ENCODE results near the gene LCP2.

The LCP2 gene

DNA sequence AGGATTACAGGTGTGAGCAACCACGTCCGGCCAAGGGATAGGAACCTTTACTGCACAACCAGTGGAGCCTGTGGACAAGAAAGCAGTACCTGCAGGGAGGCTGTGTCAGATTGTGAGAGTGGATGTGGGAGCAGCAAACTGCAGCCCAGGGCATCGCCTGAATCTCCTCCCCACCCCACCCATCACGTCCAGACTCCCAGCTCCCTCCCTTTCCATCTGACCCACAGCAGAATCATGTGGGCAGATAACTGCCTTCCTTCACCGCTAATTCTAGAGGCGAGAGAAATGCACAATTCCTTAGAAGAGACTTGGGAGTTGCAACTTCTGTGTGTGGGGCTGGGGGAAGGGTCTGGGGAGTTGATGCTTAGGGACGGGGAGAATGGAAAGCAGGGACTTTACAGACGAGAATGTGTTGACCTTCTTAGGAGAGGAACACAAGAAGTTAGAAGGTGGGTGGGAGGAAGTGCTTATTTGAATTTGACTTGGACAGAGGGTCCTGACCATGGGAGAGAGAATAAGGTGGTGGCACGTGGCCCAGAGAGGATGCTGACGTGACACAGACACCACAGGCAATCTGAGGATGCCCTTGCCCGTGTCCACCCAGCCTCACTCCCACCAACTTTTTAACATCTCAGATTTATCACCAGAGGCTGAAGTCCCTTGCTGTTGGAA is 4.5 kb upstream of the LCP2 start:
- intact Hi-C loops (cut with DNase I), result no loop called here
- no peak for DNase-seq

DNA sequence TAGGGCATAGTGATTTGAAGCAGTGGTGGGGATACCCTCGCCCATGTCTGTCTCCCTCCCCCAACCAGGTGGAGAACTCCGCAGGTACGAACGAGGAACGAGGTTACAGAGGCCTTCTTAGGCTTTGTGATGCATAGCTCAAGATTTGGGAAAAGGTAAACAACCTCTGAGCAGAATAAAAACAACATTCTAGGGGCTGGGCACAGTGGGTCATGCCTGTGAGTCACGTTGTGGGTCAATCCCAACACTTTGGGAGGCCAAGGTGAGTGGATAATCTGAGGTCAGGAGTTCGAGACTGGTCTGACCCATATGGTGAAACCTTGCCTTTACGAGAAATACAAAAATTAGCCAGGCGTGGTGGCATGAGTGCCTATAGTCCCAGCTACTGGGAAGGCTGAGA is 3.6 kb upstream of the LCP2 start:
- DNase-seq, result no peak
- intact Hi-C loops (cut with DNase I), result no loop called here

DNA sequence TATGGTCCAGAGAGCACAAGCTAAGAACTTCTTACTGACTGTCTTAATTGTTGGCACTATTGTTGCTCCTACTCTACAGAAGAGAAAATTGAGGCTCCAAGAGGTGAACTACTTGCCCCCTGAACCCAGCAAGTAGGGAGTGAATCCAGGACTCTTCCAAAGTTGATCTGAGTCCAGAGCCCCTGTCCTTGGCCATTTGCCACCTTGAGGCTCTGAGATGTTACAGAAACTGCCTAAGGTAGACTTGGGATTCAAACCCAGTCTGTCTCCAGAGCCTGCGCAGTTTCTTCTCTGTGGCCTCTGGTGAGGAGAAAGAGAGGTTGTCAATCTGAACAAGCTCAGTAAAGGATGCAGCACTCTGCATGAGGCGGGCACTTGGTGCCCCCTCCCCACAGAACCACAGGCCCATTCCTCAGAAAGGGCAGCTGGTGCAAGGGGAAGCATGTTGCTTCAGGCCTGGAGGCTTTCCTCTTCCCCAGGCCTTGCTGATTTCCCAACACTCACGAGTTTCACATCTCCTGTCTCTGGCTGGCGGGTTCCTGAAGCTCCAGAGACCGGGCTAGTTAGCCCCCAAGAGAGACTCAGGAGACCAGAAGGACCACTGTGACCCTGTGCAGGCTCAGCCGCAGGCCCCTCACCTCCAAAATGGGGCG is 2.9 kb upstream of the LCP2 start:
- DNase-seq, result peak in 21 of 42 donors; percentile 13 to 66 (median 38)
- intact Hi-C loops (cut with DNase I), result no loop called here

DNA sequence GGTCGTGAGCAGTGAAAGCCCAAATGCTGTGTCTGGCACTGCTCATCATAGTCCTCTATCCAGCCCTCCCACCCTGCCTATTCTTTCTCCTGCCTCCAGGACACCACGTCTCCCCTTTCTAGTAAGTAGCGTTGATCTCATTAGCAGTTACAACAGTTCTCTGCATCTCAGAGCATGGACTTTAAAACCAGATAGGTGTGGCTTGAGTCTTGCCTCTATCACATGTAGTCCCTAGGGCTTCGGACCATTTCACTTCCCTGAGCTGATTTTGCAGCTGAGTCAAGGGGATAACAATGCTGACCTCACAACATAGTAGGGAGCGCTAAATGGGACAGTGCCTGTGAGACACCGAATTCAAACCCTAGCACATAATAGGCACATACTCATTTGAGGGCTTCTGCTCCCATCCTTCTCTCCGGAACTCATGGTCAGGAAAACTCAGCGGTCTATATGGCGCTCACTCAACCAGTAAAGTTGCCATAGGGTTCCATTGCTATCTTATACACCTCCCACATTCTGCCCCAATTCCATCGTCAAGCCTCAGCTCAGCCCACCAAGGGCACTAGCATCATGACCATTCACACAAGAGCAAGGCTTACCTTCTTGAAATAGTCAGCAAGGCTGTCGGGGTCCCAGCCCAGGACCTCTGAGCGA is 515 bp downstream of the LCP2 start:
- intact Hi-C loops (cut with DNase I), result no loop called here
- no peak for DNase-seq

DNA sequence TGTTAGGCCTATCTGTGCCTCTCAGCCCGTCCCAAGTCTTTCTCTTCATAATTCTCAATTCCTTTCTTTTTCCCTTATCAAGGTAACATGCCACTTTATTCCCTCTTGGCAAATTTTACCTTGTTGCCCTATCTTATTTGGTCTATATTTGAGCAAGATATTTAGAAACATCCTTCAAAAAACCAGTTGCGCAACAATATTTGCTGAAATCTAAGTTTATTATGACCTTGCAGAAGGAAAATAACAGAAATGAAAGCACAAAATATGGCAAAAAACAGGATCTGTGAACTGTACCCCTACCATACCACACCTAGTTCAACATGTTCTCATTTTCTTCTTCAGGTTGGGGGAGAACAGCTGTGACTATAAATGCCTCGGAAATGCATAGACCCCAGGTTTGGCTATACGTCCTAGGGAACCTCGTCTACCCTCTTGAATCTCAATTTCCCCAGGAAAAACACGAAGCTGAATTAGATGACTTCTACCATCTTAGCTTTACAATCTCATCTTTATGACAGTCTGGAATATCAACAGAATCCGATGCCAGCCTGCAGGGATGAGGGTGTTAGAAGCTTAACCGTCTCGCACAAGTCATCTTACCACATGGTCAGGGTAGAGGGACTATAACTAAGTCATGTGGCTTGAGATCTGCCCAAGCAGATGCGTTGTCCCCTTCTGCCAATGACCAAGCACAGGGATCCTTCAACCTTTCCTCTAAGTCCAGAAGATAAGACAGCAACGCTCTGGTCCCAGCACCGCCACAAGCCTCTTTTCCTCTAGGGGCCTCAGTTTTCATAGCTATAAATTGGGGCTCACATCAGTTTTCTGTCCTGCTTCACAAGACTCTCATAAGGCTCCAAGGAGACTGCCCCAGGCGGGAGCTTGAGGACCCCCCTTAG is 1.3 kb downstream of the LCP2 start:
- intact Hi-C loops (cut with DNase I), result no loop called here
- DNase-seq, result no peak

DNA sequence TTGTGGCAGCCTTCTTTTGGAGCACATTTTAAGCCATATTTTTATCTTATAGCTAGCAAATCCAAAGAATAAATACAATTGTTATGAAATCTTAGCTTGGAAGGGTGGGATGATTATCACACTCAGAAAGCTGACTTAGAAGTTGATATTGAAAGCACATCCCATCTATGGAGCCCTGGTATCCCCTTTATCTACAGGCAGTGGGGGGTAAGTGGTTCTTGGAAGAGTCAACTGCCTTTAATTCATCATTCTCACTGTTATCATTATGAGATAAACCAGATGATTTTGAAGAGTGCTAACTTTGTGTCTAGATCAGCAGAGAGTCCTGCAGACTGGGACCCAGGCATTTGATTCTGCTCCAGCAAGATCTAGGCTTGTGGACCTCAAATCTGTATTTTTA is 3.0 kb downstream of the LCP2 start:
- intact Hi-C loops (cut with DNase I), result no loop called here

DNA sequence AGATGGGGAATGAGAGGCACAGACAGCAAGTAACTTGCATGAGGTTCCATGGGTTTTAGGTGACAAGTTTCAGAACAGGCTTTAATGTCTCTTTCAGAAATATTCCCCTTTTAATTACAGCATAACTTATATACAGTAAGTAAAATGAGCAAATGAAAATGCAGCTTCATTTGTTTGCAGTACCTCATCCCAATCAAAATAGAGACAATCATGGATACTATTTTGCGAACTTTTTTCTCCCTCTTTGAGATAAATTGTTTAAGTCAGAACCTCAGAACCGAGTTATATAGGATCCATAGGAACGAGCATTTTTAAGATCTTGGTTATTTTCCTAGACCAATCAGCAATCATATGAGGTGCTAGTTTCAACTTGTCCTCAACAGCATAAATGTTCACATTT is 3.5 kb downstream of the LCP2 start:
- DNase-seq, result no peak
- intact Hi-C loops (cut with DNase I), result no loop called here

More for the DNA sequence above, 3.0 kb downstream of the LCP2 start:
- no peak for DNase-seq

DNA sequence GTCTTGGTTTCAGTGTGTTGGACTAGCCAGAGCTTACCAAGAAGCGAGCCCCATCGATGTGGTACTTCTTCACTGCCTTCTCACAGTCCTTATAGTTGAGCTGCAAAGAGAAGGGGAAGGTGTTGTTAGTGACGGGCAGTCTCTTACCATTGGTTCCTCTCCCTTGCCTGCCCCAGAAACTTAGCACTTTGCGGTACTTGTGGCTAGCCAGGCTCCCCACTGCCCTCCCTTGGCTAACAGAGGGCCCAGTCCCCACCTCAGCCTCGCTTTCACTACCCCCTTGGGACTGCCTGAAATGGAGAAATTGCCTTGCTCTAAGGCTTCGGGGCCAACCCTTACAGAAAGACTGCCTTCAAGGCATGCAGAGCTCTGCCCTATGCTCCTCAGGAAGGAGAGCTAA is 4.3 kb downstream of the LCP2 start:
- peak in 31 of 42 donors; percentile 21 to 75 (median 48) for DNase-seq
- intact Hi-C loops (cut with DNase I), result no loop called here

DNA sequence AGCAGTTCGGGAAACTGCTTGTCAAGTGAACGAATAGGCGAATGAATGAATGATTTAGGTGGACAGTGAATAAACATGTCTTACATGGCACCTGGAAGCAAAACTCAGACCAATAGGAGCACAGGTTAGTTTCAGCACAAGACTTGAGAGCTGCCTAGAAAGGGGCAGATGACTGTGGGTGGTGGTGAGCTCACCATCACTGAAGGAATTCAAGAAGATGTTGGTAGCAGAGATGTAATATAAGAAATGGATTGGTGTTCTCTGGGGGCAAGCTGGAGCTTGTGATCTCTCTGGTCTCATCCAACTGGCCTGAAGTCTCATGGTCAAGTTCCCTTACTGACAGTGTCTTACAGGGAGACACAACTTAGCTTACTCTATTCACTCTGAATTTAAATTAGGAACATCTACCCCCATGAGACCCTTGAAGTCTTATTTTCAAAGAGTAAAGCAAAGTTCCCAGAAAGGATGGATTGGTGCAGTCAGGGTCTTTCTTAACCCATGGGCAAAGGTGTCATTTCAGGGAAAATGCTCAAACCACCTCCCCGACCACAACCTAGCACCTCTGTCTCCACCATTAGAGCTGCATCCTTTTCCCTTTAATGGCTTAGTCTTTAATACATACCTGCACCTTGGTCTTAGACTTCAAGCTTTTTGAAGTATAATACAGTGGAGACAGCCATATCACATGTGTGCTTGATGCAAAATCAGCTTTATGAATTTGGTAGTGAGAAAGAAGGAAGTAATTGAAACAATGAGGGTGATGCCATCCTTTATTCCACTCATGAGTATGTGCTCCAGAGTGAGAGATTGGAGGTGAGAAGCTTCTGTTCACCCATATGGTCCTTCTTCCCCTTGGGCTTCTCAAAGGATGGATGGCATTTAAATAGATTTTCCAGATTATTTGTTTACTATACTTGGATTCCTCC is 5.1 kb downstream of the LCP2 start:
- intact Hi-C loops (cut with DNase I), result no loop called here
- DNase-seq, result no peak

DNA sequence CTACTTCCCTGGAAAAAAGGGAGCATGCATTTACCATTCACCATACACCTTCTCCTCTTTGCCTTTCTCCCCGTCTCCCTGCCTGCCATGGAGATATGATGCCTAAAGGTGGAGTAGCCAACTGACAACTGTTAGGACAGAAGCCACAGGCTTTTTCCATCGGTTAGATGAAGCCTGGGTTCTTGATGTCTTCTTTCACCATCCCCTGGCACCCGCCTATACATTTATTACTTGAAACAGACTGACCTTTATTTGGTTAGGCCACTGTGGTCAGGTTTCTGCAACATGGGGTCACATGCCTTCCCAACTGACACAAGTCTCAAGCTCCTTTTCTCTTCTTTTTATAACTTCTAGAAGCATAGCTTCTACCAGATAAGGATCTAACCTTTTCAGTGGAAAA is 7.1 kb downstream of the LCP2 start:
- intact Hi-C loops (cut with DNase I), result no loop called here
- no peak for DNase-seq

DNA sequence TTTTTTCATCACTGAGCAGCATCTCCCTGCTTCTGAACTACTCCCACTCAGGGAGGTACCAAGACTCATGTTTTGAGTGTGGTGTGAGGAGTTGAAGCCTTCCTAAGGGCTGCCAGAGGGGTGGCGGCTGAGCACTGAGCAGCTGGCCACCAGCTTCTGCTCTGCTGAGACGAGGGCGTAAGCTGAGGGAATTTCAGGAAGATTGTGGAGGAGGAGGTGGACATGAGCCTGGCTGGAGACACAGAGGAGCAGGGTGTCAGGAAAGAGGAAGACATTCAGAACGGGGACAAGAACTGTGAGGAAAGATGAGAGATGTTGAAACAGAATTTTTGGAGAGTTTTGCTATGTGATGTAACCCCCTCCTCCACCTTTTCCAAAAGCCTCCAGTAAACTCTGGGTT is 7.8 kb downstream of the LCP2 start:
- intact Hi-C loops (cut with DNase I), result no loop called here
- DNase-seq, result no peak

DNA sequence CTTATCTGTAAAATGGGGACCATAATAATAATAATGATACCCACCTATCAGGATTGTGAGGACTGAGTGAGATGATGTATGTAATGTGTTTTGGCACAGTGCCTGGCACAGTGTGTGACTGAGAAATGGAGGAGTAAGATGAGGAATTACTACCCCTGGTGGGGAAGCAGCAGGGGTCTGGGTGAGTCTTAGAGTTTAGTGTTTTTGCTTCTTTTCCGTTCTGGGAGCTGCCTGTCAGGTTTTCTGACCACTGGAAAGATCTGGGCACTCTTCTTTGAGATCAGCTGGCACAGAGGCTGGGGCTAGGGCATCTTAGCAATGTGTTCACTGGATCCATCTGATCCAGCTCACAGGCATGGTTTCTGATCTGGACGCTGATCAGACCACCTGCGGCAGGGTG is 8.5 kb downstream of the LCP2 start:
- no peak for DNase-seq

DNA sequence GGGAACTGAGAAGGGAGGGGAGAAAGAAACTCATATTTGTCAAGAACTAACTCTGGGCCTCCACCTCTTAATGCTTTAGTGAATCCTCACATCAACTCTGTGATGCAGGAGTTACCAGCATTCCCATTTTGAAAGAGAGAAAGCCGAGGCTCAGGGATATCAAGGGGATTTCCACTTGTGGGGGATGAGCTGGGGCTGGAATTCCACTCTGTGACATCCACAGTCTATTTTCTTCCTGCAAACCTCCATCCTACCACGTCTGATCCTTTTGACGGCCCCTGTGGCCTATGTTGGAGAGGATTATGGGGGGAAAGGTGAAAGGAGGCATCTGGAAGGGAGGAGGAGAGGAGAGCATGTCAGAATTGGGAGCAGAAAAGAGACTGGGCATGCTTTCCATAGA is 9.0 kb downstream of the LCP2 start:
- intact Hi-C loops (cut with DNase I), result no loop called here
- no peak for DNase-seq

More for the DNA sequence above, 8.5 kb downstream of the LCP2 start:
- intact Hi-C loops (cut with DNase I), result no loop called here

DNA sequence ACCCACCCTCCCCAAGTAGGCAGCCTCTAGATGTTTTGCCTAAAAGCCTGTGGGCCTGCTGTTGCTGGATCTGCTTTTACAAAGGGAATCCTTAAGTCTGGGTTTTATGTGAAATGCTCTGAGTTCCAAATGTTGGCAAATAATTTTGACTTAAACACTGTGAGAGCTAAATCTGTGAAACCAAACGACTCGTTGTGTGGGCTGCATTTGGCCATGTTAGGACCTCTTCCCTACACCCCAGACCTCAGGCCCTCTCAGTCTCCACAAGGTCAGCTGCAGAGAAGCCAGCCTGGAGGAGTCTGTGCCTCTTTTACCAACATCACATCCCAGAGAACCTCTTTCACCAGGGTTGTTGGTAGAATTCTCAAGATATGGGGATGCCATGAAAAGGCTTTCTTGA is 9.4 kb downstream of the LCP2 start:
- no peak for DNase-seq
- intact Hi-C loops (cut with DNase I), result no loop called here

DNA sequence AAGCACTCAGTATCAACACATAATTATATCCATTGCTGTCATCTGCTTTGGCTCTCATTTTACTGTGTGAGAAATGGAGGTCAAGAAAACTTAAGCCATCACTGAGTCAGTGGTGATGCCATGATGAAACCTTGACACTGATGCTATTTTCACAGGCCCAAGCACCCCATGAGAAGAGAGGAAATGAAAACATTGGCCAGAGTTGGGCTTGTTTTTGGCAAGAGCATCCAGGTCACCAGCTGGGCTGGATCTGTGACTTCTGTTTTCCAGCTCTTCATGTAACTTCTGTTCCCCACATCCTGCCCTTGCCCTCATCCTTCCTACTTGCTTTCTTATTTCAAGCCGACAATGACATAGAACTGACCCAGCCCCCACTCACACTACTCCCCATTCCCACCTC is 10.0 kb downstream of the LCP2 start:
- intact Hi-C loops (cut with DNase I), result no loop called here
- DNase-seq, result peak in 3 of 42 donors; percentile 27 to 52 (median 33)

DNA sequence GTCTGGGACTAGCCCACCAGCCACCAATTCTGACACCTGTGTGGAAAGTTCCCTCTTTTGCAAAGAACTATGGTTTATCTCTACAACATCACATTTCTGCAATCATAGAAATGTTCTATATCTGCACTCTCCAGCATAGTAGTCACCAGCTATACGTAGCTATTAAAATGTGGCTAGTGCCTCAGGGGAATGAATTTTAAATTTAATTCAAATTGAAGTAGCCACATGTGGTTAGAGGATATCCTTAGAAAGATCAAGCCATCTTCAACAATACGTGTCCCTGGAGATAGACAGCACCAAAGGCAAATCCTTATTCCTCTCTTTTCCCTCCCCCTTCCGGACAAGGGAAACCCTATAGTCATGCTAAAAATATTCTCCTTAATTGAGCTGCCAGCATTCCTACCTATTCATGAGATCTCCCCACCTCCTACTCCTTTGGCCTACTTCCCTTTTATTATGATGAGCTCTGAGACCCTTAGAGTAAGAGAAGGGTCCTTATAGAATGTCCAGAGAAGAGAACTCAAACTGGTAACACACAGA is 11.1 kb downstream of the LCP2 start:
- DNase-seq, result no peak
- intact Hi-C loops (cut with DNase I), result no loop called here

DNA sequence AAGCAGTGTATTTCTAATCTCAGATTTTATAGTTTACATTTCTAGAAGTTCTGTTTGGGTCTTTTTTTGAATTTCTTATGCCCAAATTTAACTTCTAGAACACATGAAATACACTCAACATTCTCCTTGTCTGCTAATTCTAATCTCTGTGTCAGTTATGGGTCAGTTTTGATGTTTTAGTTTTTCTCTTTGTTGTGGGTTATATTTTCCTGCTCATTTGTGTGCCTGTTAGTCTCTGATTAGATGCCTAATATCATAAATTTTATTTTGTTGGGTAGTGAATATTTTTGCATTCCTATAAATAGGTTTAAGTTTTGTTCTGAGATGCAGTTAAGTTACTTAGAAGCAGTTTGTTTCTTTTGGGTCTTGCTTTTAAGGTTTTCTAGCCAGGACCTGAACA is 12.4 kb downstream of the LCP2 start:
- no peak for DNase-seq
- intact Hi-C loops (cut with DNase I), result no loop called here

DNA sequence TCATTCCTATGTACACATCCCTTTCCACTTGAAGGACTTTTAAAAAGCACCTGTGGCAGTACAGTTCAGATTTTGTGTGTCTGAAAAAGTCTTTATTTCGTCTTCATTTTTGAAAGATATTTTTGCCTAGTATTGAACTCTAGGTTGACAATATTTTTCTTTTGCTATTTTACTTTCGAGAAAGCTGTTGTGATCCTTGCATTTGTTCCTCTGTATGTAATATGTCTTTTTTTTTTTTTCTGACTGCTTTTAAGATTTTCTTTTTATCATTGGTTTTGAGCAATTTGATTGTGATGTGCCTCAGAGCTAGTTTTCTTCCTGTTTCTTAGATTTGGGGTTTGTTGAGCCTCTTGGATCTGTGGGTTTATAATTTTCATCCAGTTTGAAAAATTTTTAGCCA is 13.3 kb downstream of the LCP2 start:
- DNase-seq, result no peak
- intact Hi-C loops (cut with DNase I), result no loop called here
